ENCODE measurements around the gene ATP5MG. TPM values are rescaled to one million over a fixed set of nuclear protein-coding genes. Genes with fewer than 3 reads are reported as not detected.

ATP5MG gene
- total and polyA plus RNA-seq, 2 donors (not counting 1 experiment from before 2014, with no cell fraction given): 118 to 142 TPM

DNA sequence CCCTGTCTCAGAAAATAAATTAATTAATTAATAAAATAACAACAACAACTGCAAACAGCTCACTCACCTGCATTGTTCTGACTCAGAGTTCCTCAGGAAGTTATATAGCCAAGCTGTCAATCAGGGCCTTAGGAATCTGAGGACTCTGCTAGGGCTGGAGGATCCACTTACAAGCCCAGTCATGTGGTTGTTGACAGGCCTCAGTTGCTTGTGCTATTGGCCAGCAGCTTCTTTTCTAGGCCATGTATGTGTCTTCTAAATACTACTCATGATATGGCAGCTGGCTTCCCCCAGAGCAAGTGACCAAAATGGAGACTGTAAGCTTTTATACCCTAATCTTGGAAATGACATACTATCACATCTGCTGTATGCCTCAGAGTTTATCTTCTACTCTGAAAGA is 20.8 kb upstream of the ATP5MG start:
- no peak overlapping the region for H3K27ac Mint-ChIP-seq
- CTCF ChIA-PET: no interaction called here

DNA sequence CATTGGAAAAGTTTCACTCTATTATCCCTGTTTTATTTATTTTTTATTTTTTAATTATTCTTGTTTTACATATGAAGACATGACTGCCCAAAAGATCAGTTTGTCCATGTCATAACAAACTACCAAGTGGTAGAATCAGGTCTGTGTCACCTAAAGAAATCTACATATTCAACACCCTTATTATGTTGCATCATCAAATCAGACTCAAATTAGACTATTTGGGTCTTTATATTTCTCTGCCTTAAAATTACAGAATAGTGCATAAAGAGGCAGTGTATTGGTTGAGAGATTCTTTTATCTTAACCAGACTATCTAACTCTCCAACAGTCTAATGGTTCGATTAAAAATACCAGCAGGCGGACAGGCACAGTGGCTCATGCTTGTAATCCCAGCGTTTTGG is 18.5 kb upstream of the ATP5MG start:
- POLR2A ChIA-PET: interaction anchor here (0.6 kb wide), 1 partner anchor 57 kb away, joined by 5 read pairs; no protein-coding TSS in a partner anchor
- no peaks in the 10 kb centered on the region for H3K27me3 ChIP-seq (replicated peaks in 1 of 4; ENCODE audit: control extremely low read depth in 1 of 4, control insufficient read depth in 3 of 4, insufficient read depth in 4 of 4, low read length in 3 of 4)
- no peak for DNase-seq
- H3K4me1 ChIP-seq (ENCODE audit: control insufficient read depth in 2 of 2, insufficient read depth in 2 of 2, low read length in 2 of 2): no peaks in the 10 kb centered on the region
- H3K27ac ChIP-seq (ENCODE audit: low read length in 2 of 2): no peak overlapping the region
- no peaks in the 10 kb centered on the region for H4K20me1 ChIP-seq (ENCODE audit: control insufficient read depth, insufficient read depth, low read length, poor library complexity, severe bottlenecking)
- TF ChIP-seq EZH2 (IDR thresholded peaks at IDR 0.05; ENCODE audit: borderline replicate concordance, insufficient read depth, low read depth, low read length, poor library complexity, severe bottlenecking): no peak
- TF ChIP-seq, protein P1, sequence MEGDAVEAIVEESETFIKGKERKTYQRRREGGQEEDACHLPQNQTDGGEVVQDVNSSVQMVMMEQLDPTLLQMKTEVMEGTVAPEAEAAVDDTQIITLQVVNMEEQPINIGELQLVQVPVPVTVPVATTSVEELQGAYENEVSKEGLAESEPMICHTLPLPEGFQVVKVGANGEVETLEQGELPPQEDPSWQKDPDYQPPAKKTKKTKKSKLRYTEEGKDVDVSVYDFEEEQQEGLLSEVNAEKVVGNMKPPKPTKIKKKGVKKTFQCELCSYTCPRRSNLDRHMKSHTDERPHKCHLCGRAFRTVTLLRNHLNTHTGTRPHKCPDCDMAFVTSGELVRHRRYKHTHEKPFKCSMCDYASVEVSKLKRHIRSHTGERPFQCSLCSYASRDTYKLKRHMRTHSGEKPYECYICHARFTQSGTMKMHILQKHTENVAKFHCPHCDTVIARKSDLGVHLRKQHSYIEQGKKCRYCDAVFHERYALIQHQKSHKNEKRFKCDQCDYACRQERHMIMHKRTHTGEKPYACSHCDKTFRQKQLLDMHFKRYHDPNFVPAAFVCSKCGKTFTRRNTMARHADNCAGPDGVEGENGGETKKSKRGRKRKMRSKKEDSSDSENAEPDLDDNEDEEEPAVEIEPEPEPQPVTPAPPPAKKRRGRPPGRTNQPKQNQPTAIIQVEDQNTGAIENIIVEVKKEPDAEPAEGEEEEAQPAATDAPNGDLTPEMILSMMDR (IDR thresholded peaks at IDR 0.05): no peak
- no peak overlapping the region for H3K4me3 ChIP-seq (ENCODE audit: control extremely low read depth in 1 of 5, extremely low read depth in 1 of 5, insufficient read depth in 1 of 5, low read depth in 2 of 5, low read length in 4 of 5)
- H3K79me2 ChIP-seq (ENCODE audit: control insufficient read depth, insufficient read depth, low read length): no peaks in the 10 kb centered on the region
- Mint-ChIP-seq H3K27me3 (no peaks in the 10 kb centered on the region), H3K4me1 (no peaks in the 10 kb centered on the region), H3K4me3 (no peak overlapping the region), H3K9me3 (ENCODE audit: insufficient read depth) (no peaks in the 10 kb centered on the region), H3K27ac (no peak overlapping the region)
- H3K9ac ChIP-seq (ENCODE audit: low read length): no peak overlapping the region
- CTCF ChIA-PET: interaction anchor here (1.0 to 2.1 kb wide), 2 partner anchors 15 to 106 kb away, joined by 3 to 4 read pairs; no protein-coding TSS in a partner anchor
- intact Hi-C loops (cut with micrococcal nuclease): no loop called here
- ATAC-seq (ENCODE audit: low read depth): no peak
- WGBS (ENCODE audit: insufficient coverage): no CpG with 5 or more reads among the region's 3 CpGs
- H3K4me2 ChIP-seq (replicated peaks; ENCODE audit: low read depth, low read length, poor library complexity, severe bottlenecking): no peak overlapping the region
- H2AFZ ChIP-seq (ENCODE audit: insufficient read depth, low read depth, low read length, poor library complexity, severe bottlenecking): no peak overlapping the region
- H3K9me3 ChIP-seq (ENCODE audit: control extremely low read depth in 1 of 3, control insufficient read depth in 2 of 3, insufficient read depth in 1 of 3, low read length in 2 of 3): no peaks in the 10 kb centered on the region
- peaks cover 10 to 96% of the 10 kb centered on the region in 2 experiments for H3K36me3 ChIP-seq (replicated peaks in 1 of 2; ENCODE audit: control extremely low read depth in 1 of 2, control insufficient read depth in 1 of 2, extremely low read depth in 1 of 2, insufficient read depth in 2 of 2, low read length in 1 of 2)

More for the DNA sequence above, 20.8 kb upstream of the ATP5MG start:
- Histone ChIP-seq H3K36me3 (replicated peaks in 1 of 2; ENCODE audit: control extremely low read depth in 1 of 2, control insufficient read depth in 1 of 2, extremely low read depth in 1 of 2, insufficient read depth in 2 of 2, low read length in 1 of 2) (peaks cover 7 to 89% of the 10 kb centered on the region in 2 experiments), H3K27me3 (replicated peaks in 1 of 4; ENCODE audit: control extremely low read depth in 1 of 4, control insufficient read depth in 3 of 4, insufficient read depth in 4 of 4, low read length in 3 of 4) (no peaks in the 10 kb centered on the region), H3K79me2 (ENCODE audit: control insufficient read depth, insufficient read depth, low read length) (no peaks in the 10 kb centered on the region), H3K27ac (ENCODE audit: low read length in 2 of 2) (no peak overlapping the region), H4K20me1 (ENCODE audit: control insufficient read depth, insufficient read depth, low read length, poor library complexity, severe bottlenecking) (no peaks in the 10 kb centered on the region), H3K9me3 (ENCODE audit: control extremely low read depth in 1 of 3, control insufficient read depth in 2 of 3, insufficient read depth in 1 of 3, low read length in 2 of 3) (no peaks in the 10 kb centered on the region), H3K4me1 (ENCODE audit: control insufficient read depth in 2 of 2, insufficient read depth in 2 of 2, low read length in 2 of 2) (no peaks in the 10 kb centered on the region), H2AFZ (ENCODE audit: insufficient read depth, low read depth, low read length, poor library complexity, severe bottlenecking) (no peak overlapping the region), H3K4me3 (ENCODE audit: control extremely low read depth in 1 of 5, extremely low read depth in 1 of 5, insufficient read depth in 1 of 5, low read depth in 2 of 5, low read length in 4 of 5) (no peak overlapping the region), H3K9ac (ENCODE audit: low read length) (no peak overlapping the region), H3K4me2 (replicated peaks; ENCODE audit: low read depth, low read length, poor library complexity, severe bottlenecking) (no peak overlapping the region)
- no peaks in the 10 kb centered on the region for H3K27me3 Mint-ChIP-seq
- intact Hi-C loops (cut with micrococcal nuclease): no loop called here
- DNase-seq (no peak), ATAC-seq (ENCODE audit: low read depth) (no peak)
- POLR2A ChIA-PET: no interaction called here
- H3K9me3 Mint-ChIP-seq (ENCODE audit: insufficient read depth): no peaks in the 10 kb centered on the region
- H3K4me3 Mint-ChIP-seq: no peak overlapping the region
- no peak for TF ChIP-seq EZH2 (IDR thresholded peaks at IDR 0.05; ENCODE audit: borderline replicate concordance, insufficient read depth, low read depth, low read length, poor library complexity, severe bottlenecking)
- TF ChIP-seq, protein P1 (IDR thresholded peaks at IDR 0.05): no peak
- no peaks in the 10 kb centered on the region for H3K4me1 Mint-ChIP-seq
